Activated naive CD8-positive, alpha-beta T cell (primary cell): ENCODE measurements around the gene HNRNPM.
"Not testable (repeated sequence)": the region's sequence is repeated elsewhere in the genome, so short reads cannot be mapped to it uniquely, and the experiment has no call there.

Experiments
- H3K27ac Mint-ChIP-seq: one replicate; pipeline ENCODE4 v1.8.0; 2021; ENCODE audit warnings: mixed read lengths
- H3K27me3 Mint-ChIP-seq: one replicate; pipeline ENCODE4 v1.8.0; 2021; ENCODE audit warnings: mixed read lengths
- H3K36me3 Mint-ChIP-seq: one replicate; pipeline ENCODE4 v1.8.0; 2021; ENCODE audit warnings: mixed read lengths
- H3K4me1 Mint-ChIP-seq: one replicate; pipeline ENCODE4 v1.8.0; 2021; ENCODE audit warnings: low read depth, mixed read lengths
- H3K4me3 Mint-ChIP-seq: one replicate; pipeline ENCODE4 v1.8.0; 2021; ENCODE audit warnings: mild to moderate bottlenecking, mixed read lengths
- H3K9me3 Mint-ChIP-seq: one replicate; pipeline ENCODE4 v1.8.0; 2021; ENCODE audit warnings: low read depth, mixed read lengths

HNRNPM gene, protein sequence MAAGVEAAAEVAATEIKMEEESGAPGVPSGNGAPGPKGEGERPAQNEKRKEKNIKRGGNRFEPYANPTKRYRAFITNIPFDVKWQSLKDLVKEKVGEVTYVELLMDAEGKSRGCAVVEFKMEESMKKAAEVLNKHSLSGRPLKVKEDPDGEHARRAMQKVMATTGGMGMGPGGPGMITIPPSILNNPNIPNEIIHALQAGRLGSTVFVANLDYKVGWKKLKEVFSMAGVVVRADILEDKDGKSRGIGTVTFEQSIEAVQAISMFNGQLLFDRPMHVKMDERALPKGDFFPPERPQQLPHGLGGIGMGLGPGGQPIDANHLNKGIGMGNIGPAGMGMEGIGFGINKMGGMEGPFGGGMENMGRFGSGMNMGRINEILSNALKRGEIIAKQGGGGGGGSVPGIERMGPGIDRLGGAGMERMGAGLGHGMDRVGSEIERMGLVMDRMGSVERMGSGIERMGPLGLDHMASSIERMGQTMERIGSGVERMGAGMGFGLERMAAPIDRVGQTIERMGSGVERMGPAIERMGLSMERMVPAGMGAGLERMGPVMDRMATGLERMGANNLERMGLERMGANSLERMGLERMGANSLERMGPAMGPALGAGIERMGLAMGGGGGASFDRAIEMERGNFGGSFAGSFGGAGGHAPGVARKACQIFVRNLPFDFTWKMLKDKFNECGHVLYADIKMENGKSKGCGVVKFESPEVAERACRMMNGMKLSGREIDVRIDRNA

GRCh38 chr19:8444677-8445487 is at the start of gene HNRNPM:
Gene HNRNPM, plus strand, starts transcription at chr19:8444975. Its CDS starts 24 bp downstream, at chr19:8444999.
- no peaks in the 10 kb centered on the region for H3K27me3 Mint-ChIP-seq
- peaks cover 36% of the 10 kb centered on the region for H3K4me1 Mint-ChIP-seq
- no peaks in the 10 kb centered on the region for H3K9me3 Mint-ChIP-seq
- H3K4me3 Mint-ChIP-seq = peak within 1 kb of the TSS; percentile 92
- peak within 1 kb of the TSS; percentile 95 for H3K27ac Mint-ChIP-seq
- peaks cover 7% of the 10 kb centered on the region for H3K36me3 Mint-ChIP-seq

DNA sequence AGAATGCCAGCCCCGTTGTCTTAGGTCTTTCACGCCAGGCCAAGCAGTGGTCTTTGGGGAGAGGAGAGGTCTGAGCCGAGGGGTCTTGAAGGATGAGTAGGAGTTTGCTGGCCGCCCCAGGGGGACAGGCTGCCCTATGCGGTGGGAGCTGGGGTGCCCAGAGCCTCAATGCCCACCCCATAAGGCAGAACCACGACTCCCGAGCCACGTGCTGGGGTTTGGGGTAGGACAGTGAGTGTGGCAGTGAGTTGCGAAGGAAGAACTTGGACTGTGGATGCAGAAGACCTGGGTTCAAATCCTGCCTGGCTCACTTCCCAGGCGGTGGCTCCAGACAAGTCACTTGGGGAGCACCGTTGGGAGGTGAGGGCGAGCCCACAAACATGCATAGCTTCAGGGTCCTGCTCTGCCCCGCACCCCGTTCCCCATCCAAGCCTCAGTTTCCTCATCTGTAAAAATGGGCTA is 49.1 kb upstream of the HNRNPM start:
- Mint-ChIP-seq H3K36me3 (no peaks in the 10 kb centered on the region), H3K27ac (no peak overlapping the region), H3K9me3 (no peaks in the 10 kb centered on the region), H3K27me3 (no peaks in the 10 kb centered on the region), H3K4me3 (no peak overlapping the region), H3K4me1 (peaks cover 34% of the 10 kb centered on the region)

DNA sequence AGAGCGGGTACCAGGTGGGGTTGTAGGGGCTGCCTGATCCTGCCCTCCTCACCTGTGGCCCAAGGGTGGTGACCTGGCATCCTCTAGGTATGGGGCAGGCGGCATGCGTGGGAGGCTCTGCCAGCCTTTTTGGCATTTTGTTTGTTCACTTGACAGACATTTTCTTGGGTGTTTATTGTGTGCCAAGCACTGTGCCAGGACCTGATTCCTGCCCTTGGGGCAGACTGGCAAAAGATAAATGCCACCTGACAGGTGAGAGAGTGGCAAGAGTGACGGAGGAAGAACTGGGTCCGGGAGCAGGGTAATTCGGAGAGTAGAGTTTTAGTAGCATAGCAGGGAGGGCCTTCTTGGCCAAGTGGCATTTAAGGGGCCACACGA is 48.6 kb upstream of the HNRNPM start:
- Mint-ChIP-seq H3K4me3 (no peak overlapping the region), H3K4me1 (peaks cover 30% of the 10 kb centered on the region), H3K9me3 (no peaks in the 10 kb centered on the region), H3K36me3 (no peaks in the 10 kb centered on the region), H3K27ac (no peak overlapping the region), H3K27me3 (no peaks in the 10 kb centered on the region)

- no peaks in the 10 kb centered on the region for H3K9me3 Mint-ChIP-seq
- no peaks in the 10 kb centered on the region for H3K36me3 Mint-ChIP-seq
- H3K27me3 Mint-ChIP-seq = no peaks in the 10 kb centered on the region
- H3K4me1 Mint-ChIP-seq = peaks cover 28% of the 10 kb centered on the region
- H3K27ac Mint-ChIP-seq = no peak overlapping the region
- H3K4me3 Mint-ChIP-seq = no peak overlapping the region
Observed at GRCh38 chr19:8396563-8397203, 48.1 kb upstream of the HNRNPM start.

DNA sequence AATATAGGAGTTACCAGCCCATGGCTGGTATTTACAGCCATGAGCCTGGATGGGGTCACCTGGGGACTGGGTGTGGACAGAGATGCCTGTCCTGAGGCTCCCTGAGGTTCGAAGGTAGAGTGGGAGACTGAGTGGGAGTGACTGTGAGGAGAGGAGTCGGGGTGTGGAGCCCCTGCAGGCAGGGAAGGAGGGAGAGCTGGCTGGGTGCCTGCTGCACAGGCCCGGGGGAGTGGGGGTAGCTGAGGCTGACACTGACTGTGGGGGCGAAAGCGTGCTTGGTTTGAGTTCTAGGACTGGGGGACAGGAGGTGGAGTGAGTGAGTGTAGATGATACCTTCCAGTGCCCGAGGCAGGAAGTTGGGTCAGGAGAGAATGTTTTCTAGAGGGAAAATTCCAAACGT is 47.5 kb upstream of the HNRNPM start:
- Mint-ChIP-seq H3K9me3 (no peaks in the 10 kb centered on the region), H3K4me1 (peaks cover 23% of the 10 kb centered on the region), H3K4me3 (no peak overlapping the region), H3K27ac (peak overlapping the region; percentile 28), H3K36me3 (no peaks in the 10 kb centered on the region), H3K27me3 (no peaks in the 10 kb centered on the region)

DNA sequence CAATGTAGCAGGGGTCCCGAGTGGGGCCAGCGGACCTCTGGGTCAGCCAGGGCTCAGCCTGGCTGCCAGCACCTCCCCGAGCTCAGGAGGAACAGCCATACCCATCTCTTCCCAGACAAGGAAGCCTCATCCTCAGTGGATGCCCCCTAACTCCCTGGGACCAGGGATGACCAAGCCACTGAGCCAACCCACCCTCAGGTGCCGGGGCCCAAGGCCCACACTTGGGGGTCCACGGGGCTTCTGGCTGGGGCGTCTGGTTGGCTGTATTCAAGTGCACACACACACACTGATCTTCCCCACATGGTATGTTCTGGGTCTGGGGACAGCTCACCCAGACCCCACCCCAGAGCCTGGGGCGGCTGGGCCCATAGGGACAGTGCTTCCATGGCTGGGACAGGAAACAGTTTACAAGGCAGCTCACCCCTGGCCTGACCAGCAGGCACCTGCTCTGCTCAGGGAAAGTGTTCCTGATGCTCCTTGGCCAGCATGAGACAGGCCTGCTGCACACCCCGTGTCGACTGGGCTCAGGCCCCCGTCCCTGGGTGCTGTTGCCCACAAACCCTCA is 46.9 kb upstream of the HNRNPM start:
- peaks cover 22% of the 10 kb centered on the region for H3K4me1 Mint-ChIP-seq
- H3K36me3 Mint-ChIP-seq = no peaks in the 10 kb centered on the region
- H3K4me3 Mint-ChIP-seq = no peak overlapping the region
- no peak overlapping the region for H3K27ac Mint-ChIP-seq
- H3K9me3 Mint-ChIP-seq = no peaks in the 10 kb centered on the region
- H3K27me3 Mint-ChIP-seq = no peaks in the 10 kb centered on the region

- no peak overlapping the region for H3K4me3 Mint-ChIP-seq
- H3K27me3 Mint-ChIP-seq = no peaks in the 10 kb centered on the region
- no peaks in the 10 kb centered on the region for H3K9me3 Mint-ChIP-seq
- H3K36me3 Mint-ChIP-seq = no peaks in the 10 kb centered on the region
- peaks cover 18% of the 10 kb centered on the region for H3K4me1 Mint-ChIP-seq
- no peak overlapping the region for H3K27ac Mint-ChIP-seq
Observed at GRCh38 chr19:8398311-8398771, 46.4 kb upstream of the HNRNPM start.

- Mint-ChIP-seq H3K4me1 (peaks cover 15% of the 10 kb centered on the region), H3K4me3 (no peak overlapping the region), H3K27ac (no peak overlapping the region), H3K36me3 (no peaks in the 10 kb centered on the region), H3K9me3 (no peaks in the 10 kb centered on the region), H3K27me3 (no peaks in the 10 kb centered on the region)
Observed at GRCh38 chr19:8399681-8400188, 45.0 kb upstream of the HNRNPM start.

DNA sequence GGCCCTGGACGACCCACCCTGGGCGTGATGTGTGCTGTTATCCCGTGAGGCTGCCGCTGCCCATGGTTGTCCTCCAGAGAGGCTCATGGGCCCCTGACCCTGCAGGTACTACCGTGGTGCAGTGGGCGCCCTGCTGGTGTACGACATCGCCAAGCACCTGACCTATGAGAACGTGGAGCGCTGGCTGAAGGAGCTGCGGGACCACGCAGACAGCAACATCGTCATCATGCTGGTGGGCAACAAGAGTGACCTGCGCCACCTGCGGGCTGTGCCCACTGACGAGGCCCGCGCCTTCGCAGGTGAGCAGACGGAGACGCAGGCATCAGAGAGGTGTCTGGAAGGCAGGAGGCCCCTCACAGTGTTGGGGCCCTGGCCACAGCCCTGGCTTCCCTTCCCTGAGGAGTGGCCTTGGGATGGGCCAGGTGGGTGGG is 42.8 kb upstream of the HNRNPM start:
- H3K4me3 Mint-ChIP-seq = no peak overlapping the region
- peaks cover 6% of the 10 kb centered on the region for H3K4me1 Mint-ChIP-seq
- no peaks in the 10 kb centered on the region for H3K36me3 Mint-ChIP-seq
- no peak overlapping the region for H3K27ac Mint-ChIP-seq
- no peaks in the 10 kb centered on the region for H3K9me3 Mint-ChIP-seq
- H3K27me3 Mint-ChIP-seq = no peaks in the 10 kb centered on the region

DNA sequence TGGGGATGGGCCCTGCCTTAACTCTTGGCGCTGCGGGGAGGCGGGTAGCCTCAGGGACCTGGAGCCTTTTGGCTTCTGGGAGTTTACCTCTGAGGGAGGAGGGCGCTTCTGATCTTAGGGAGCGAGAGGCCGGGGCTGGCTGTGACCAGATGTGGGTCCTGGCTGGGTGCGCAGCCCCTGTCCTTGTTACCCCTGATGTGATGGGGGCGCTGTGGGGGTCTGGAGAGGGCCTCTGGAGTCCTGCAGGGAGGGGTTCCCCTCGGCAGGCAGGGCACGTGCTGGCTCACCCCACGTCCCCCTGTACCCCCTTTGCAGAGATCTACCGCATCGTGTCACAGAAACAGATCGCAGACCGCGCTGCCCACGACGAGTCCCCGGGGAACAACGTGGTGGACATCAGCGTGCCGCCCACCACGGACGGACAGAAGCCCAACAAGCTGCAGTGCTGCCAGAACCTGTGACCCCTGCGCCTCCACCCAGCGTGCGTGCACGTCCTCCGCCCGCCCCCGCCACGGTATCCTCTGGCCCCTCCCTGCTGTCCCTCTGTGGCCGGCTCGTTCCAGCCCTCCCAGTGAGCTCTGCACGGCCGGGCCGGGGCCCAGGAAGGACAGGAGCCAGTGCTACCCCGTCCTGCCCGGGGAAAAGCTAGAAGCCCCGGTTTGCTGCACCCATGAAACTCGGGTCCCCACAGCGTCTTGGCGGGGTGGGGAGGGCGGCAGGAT is 41.5 kb upstream of the HNRNPM start:
- Mint-ChIP-seq H3K4me1 (peaks cover 1% of the 10 kb centered on the region), H3K27me3 (no peaks in the 10 kb centered on the region), H3K36me3 (no peaks in the 10 kb centered on the region), H3K9me3 (no peaks in the 10 kb centered on the region), H3K4me3 (no peak overlapping the region), H3K27ac (no peak overlapping the region)

DNA sequence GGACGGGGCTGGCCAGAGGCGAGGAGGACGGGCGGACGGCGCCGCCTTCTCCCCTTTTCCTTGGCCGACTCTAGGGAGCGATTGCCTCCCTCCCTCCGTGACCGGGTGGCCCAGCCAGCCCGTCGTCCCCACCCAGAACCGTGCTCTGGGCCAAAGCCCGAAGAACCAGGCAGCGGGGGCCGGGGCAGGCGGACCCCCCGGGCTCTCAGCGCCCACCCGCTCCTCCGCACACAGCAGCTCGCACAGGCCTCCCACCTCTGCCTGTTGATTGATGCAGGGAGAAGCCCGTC is 41.0 kb upstream of the HNRNPM start:
- Mint-ChIP-seq H3K9me3 (no peaks in the 10 kb centered on the region), H3K27ac (no peak overlapping the region), H3K36me3 (no peaks in the 10 kb centered on the region), H3K4me1 (no peaks in the 10 kb centered on the region), H3K27me3 (no peaks in the 10 kb centered on the region), H3K4me3 (no peak overlapping the region)

GRCh38 chr19:8404391-8405151 is 40.2 kb upstream of the HNRNPM start:
- H3K27ac Mint-ChIP-seq = no peak overlapping the region
- no peaks in the 10 kb centered on the region for H3K9me3 Mint-ChIP-seq
- H3K27me3 Mint-ChIP-seq = no peaks in the 10 kb centered on the region
- H3K4me1 Mint-ChIP-seq = no peaks in the 10 kb centered on the region
- H3K4me3 Mint-ChIP-seq = no peak overlapping the region
- H3K36me3 Mint-ChIP-seq = no peaks in the 10 kb centered on the region

GRCh38 chr19:8410718-8411117 is 34.1 kb upstream of the HNRNPM start:
- not testable (repeated sequence) for H3K27me3 Mint-ChIP-seq, H3K9me3 Mint-ChIP-seq, H3K4me1 Mint-ChIP-seq, H3K4me3 Mint-ChIP-seq, H3K27ac Mint-ChIP-seq, H3K36me3 Mint-ChIP-seq
